ENCODE data around the gene ATP6V1C2. TPM values are rescaled to one million over a fixed set of nuclear protein-coding genes. Genes with fewer than 3 reads are reported as not detected.

Gene ATP6V1C2
- total RNA-seq, 1 experiment from 2014 or later: 2.0 TPM

- H3K9me3 ChIP-seq (ENCODE audit: control insufficient read depth in 1 of 2, insufficient read depth in 1 of 2, low read depth in 1 of 2, low read length in 2 of 2): no peaks in the 10 kb centered on the region
- no peaks in the 10 kb centered on the region for H4K20me1 ChIP-seq (ENCODE audit: insufficient read depth)
- no TSS peak for BruUV-seq (replicated peaks)
- H3K9me2 ChIP-seq (ENCODE audit: insufficient read depth): no peaks in the 10 kb centered on the region
- DNase-seq (ENCODE audit: low read depth, low spot score) (no peak), ATAC-seq (peak; percentile 39)
- POLR2A ChIA-PET: interaction anchor here (0.6 kb wide), 1 partner anchor 91 kb away, joined by 5 read pairs; no protein-coding TSS in a partner anchor
- peaks cover 13% of the 10 kb centered on the region; the same call in 1 of the 2 replicates for H3K27me3 ChIP-seq (ENCODE audit: insufficient read depth, low read length)
- RAD21 ChIA-PET (ENCODE audit: low non-redundant PET in 1 of 2, low total read pairs in 2 of 2, uncharacterized antibody in 2 of 2, unreplicated experiment in 2 of 2): no interaction called here
- H3K9ac ChIP-seq (ENCODE audit: low read length): peak overlapping the region; percentile 28
- CTCF ChIA-PET: no interaction called here
- H3K79me2 ChIP-seq (ENCODE audit: insufficient read depth, low read length): no peaks in the 10 kb centered on the region
- H3K4me2 ChIP-seq (ENCODE audit: low read length): peak overlapping the region; percentile 65
- no peaks in the 10 kb centered on the region for H3K36me3 ChIP-seq (ENCODE audit: control insufficient read depth in 1 of 2, insufficient read depth in 2 of 2, low read length in 2 of 2)
- peak overlapping the region in 1 of 2 experiments; percentile 17; a peak in 1 of 4 replicates for H3K4me3 ChIP-seq (replicated peaks in 1 of 2; ENCODE audit: low read depth in 1 of 2, low read length in 2 of 2)
- peaks cover 20 to 43% of the 10 kb centered on the region in 2 experiments for H3K4me1 ChIP-seq (ENCODE audit: control insufficient read depth in 1 of 2, insufficient read depth in 2 of 2, low read length in 2 of 2)
- peak overlapping the region; percentile 95 for H2AFZ ChIP-seq (ENCODE audit: low read depth, low read length, poor library complexity, severe bottlenecking)
- intact Hi-C loops (cut with micrococcal nuclease): no loop called here
- TF ChIP-seq POLR2A (IDR thresholded peaks at IDR 0.05; ENCODE audit: borderline replicate concordance, extremely low read depth, insufficient read depth, insufficient read length) (no peak), FOSL1 (IDR thresholded peaks at IDR 0.05; ENCODE audit: low read depth) (peak; percentile 38; the same call in 1 of the 2 replicates), ATF3 (IDR thresholded peaks at IDR 0.05) (no peak), YY1 (IDR thresholded peaks at IDR 0.05; ENCODE audit: extremely low read depth, insufficient replicate concordance, low read depth, low read length) (no peak), ZFX (IDR thresholded peaks at IDR 0.05) (no peak), CBX3 (IDR thresholded peaks at IDR 0.05; ENCODE audit: low read depth) (0 out of 2 replicates have a peak, but pooled peaks have one; percentile 16), ZNF274 (IDR thresholded peaks at IDR 0.05; ENCODE audit: low read depth, low read length) (no peak), SP1 (IDR thresholded peaks at IDR 0.05; ENCODE audit: low read depth) (peak; percentile 7; the same call in 1 of the 2 replicates), EZH2 (IDR thresholded peaks at IDR 0.05) (no peak), RAD21 (IDR thresholded peaks at IDR 0.05; ENCODE audit: low read depth) (0 out of 2 replicates have a peak, but pooled peaks have one; percentile 11), SRF (IDR thresholded peaks at IDR 0.05; ENCODE audit: low read depth) (no peak), EGR1 (IDR thresholded peaks at IDR 0.05; ENCODE audit: low read depth) (no peak), ELF1 (IDR thresholded peaks at IDR 0.05; ENCODE audit: borderline replicate concordance, low read depth) (no peak), SIN3A (IDR thresholded peaks at IDR 0.05; ENCODE audit: low read depth) (no peak; the same call in 1 of the 2 replicates), JUND (IDR thresholded peaks at IDR 0.05) (no peak)
- TF ChIP-seq, protein P1, sequence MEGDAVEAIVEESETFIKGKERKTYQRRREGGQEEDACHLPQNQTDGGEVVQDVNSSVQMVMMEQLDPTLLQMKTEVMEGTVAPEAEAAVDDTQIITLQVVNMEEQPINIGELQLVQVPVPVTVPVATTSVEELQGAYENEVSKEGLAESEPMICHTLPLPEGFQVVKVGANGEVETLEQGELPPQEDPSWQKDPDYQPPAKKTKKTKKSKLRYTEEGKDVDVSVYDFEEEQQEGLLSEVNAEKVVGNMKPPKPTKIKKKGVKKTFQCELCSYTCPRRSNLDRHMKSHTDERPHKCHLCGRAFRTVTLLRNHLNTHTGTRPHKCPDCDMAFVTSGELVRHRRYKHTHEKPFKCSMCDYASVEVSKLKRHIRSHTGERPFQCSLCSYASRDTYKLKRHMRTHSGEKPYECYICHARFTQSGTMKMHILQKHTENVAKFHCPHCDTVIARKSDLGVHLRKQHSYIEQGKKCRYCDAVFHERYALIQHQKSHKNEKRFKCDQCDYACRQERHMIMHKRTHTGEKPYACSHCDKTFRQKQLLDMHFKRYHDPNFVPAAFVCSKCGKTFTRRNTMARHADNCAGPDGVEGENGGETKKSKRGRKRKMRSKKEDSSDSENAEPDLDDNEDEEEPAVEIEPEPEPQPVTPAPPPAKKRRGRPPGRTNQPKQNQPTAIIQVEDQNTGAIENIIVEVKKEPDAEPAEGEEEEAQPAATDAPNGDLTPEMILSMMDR (IDR thresholded peaks at IDR 0.05 in 2 of 3, conservative IDR thresholded peaks at IDR 0.05 in 1 of 3; ENCODE audit: borderline replicate concordance in 1 of 3, insufficient read depth in 1 of 3, low read depth in 2 of 3, low read length in 2 of 3): no peak
- TF ChIP-seq, protein P2, sequence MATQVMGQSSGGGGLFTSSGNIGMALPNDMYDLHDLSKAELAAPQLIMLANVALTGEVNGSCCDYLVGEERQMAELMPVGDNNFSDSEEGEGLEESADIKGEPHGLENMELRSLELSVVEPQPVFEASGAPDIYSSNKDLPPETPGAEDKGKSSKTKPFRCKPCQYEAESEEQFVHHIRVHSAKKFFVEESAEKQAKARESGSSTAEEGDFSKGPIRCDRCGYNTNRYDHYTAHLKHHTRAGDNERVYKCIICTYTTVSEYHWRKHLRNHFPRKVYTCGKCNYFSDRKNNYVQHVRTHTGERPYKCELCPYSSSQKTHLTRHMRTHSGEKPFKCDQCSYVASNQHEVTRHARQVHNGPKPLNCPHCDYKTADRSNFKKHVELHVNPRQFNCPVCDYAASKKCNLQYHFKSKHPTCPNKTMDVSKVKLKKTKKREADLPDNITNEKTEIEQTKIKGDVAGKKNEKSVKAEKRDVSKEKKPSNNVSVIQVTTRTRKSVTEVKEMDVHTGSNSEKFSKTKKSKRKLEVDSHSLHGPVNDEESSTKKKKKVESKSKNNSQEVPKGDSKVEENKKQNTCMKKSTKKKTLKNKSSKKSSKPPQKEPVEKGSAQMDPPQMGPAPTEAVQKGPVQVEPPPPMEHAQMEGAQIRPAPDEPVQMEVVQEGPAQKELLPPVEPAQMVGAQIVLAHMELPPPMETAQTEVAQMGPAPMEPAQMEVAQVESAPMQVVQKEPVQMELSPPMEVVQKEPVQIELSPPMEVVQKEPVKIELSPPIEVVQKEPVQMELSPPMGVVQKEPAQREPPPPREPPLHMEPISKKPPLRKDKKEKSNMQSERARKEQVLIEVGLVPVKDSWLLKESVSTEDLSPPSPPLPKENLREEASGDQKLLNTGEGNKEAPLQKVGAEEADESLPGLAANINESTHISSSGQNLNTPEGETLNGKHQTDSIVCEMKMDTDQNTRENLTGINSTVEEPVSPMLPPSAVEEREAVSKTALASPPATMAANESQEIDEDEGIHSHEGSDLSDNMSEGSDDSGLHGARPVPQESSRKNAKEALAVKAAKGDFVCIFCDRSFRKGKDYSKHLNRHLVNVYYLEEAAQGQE (IDR thresholded peaks at IDR 0.05; ENCODE audit: low read depth): no peak
- TF ChIP-seq, protein P3, sequence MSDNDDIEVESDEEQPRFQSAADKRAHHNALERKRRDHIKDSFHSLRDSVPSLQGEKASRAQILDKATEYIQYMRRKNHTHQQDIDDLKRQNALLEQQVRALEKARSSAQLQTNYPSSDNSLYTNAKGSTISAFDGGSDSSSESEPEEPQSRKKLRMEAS (IDR thresholded peaks at IDR 0.05): no peak
- no peak overlapping the region for H3K27ac ChIP-seq (ENCODE audit: low read depth, low read length)
Measured at GRCh38 chr2:10717628-10718027, 3.8 kb upstream of the ATP6V1C2 start.

All from HCT116 (cell line).